Gastroesophageal sphincter (tissue), 3 donors: ENCODE measurements around the gene ASAH2.

Source experiments
- POLR2A ChIP-seq, 2 donors: fragments of 450-650 bp; IDR thresholded peaks; one replicate each; pipeline ENCODE4 v1.6.1; 2017; ENCODE audit warnings: antibody characterized with exemption in 2 of 2, mild to moderate bottlenecking in 2 of 2, moderate library complexity in 1 of 2
- POLR2AphosphoS5 ChIP-seq: sonication (generic); formaldehyde crosslinking; IDR thresholded peaks from one replicate; pipeline ENCODE4 v1.6.1; 2017; ENCODE audit warnings: antibody characterized with exemption
- TF ChIP-seq, protein P1 (sequence below), 4 experiments: fragments of 200-600 bp in 2 of 4; fragments of 450-650 bp in 2 of 4; sonication (generic) in 1 of 4; IDR thresholded peaks; one replicate each; pipeline ENCODE4 v1.5.1; 2017 to 2019; ENCODE audit warnings: antibody characterized with exemption in 4 of 4, mild to moderate bottlenecking in 2 of 4, moderate library complexity in 2 of 4

DNA sequence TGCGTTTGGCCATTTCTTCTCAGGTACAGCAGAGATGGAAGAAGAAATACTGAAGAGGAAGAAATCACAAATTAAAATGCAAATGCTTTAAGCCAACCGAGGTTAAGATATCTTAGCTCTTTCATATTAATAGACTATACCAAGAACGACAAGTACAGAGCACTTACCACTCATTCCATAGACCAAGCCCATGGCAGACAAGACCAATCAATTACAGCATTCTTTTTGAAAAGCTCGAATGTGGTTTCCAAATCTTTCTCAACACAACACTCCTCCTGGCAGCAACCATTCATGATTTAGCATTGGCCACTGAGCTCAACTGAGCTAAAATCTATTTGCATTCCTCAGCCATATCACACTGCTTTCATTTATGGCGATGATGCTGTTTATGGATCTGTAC is 2.7 kb downstream of the ASAH2 start:
- no peak for TF ChIP-seq POLR2AphosphoS5
- TF ChIP-seq POLR2A (IDR thresholded peaks at IDR 0.05), result no peak
- TF ChIP-seq, protein P1, sequence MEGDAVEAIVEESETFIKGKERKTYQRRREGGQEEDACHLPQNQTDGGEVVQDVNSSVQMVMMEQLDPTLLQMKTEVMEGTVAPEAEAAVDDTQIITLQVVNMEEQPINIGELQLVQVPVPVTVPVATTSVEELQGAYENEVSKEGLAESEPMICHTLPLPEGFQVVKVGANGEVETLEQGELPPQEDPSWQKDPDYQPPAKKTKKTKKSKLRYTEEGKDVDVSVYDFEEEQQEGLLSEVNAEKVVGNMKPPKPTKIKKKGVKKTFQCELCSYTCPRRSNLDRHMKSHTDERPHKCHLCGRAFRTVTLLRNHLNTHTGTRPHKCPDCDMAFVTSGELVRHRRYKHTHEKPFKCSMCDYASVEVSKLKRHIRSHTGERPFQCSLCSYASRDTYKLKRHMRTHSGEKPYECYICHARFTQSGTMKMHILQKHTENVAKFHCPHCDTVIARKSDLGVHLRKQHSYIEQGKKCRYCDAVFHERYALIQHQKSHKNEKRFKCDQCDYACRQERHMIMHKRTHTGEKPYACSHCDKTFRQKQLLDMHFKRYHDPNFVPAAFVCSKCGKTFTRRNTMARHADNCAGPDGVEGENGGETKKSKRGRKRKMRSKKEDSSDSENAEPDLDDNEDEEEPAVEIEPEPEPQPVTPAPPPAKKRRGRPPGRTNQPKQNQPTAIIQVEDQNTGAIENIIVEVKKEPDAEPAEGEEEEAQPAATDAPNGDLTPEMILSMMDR (IDR thresholded peaks at IDR 0.05), result no peak
